B cell (primary cell): Measurements from ENCODE around the gene BMAL1. TPM values are rescaled to one million over a fixed set of nuclear protein-coding genes. Genes with fewer than 3 reads are reported as not detected.

ENCODE experiments used
- ATAC-seq: fragments of 200-7000 bp; cut with Tn5 transposase; one replicate; pipeline ENCODE4 v1.10.0; 2021; ENCODE audit warnings: low read depth, mild to moderate bottlenecking, moderate number of reproducible peaks, moderate library complexity
- CTCF ChIA-PET: fragments of 350-600 bp; sonication (Branson Sonifier 250); formaldehyde crosslinking; loops from one replicate; lab custom pipeline; 2021; ENCODE audit warnings: antibody characterized with exemption, inconsistent platforms; lab: Charles Lee
- POLR2A ChIA-PET: fragments of 350-600 bp; sonication (Branson Sonifier 250); formaldehyde crosslinking; loops from one replicate; lab custom pipeline; 2021; ENCODE audit warnings: antibody characterized with exemption; lab: Charles Lee
- DNase-seq: peaks from one replicate; pipeline ENCODE4 v3.0.0; 2013
- H2AFZ ChIP-seq: 2 replicates; pipeline ENCODE4 v1.6.1; 2012; ENCODE audit warnings: mild to moderate bottlenecking, low read depth, low read length; ENCODE audit not compliant: insufficient read depth, poor library complexity, severe bottlenecking
- H3K27ac ChIP-seq, 2 donors: 1 replicate in 1 of 2; 2 replicates in 1 of 2; pipeline ENCODE4 v1.5.1; 2012 to 2013; ENCODE audit warnings: low read length in 2 of 2, mild to moderate bottlenecking in 2 of 2, moderate library complexity in 1 of 2
- H3K27me3 ChIP-seq, 4 experiments: fragments of 200-600 bp in 1 of 4; sonication (generic) in 1 of 4; replicated peaks in 1 of 4; 1 replicate in 2 of 4; 2 replicates in 2 of 4; pipeline versions ENCODE4 v1.6.1 to v1.7.0; 2013 to 2016; ENCODE audit warnings: low read length in 3 of 4, mild to moderate bottlenecking in 2 of 4, mixed read lengths in 1 of 4, moderate library complexity in 1 of 4; ENCODE audit not compliant: insufficient read depth in 4 of 4, control insufficient read depth in 3 of 4; ENCODE audit errors: control extremely low read depth in 1 of 4
- H3K36me3 ChIP-seq, 2 experiments: replicated peaks in 1 of 2; 1 replicate in 1 of 2; 2 replicates in 1 of 2; pipeline versions ENCODE4 v1.6.1 to v1.7.1; 2013; ENCODE audit warnings: low read length in 1 of 2; ENCODE audit not compliant: insufficient read depth in 2 of 2, control insufficient read depth in 1 of 2; ENCODE audit errors: control extremely low read depth in 1 of 2, extremely low read depth in 1 of 2
- H3K4me1 ChIP-seq, 2 donors: fragments of 200-600 bp in 1 of 2; sonication (generic) in 1 of 2; 1 replicate in 1 of 2; 2 replicates in 1 of 2; pipeline versions ENCODE4 v1.5.1 to v1.6.1; 2013 to 2017; ENCODE audit warnings: low read length in 2 of 2; ENCODE audit not compliant: control insufficient read depth in 2 of 2, insufficient read depth in 2 of 2
- H3K4me2 ChIP-seq: replicated peaks from 2 replicates; pipeline ENCODE3; 2012; ENCODE audit warnings: mild to moderate bottlenecking, low read depth, low read length; ENCODE audit not compliant: poor library complexity, severe bottlenecking
- H3K4me3 ChIP-seq, 5 experiments: fragments of 200-600 bp in 1 of 5; sonication (generic) in 1 of 5; 1 replicate in 3 of 5; 2 replicates in 2 of 5; pipeline versions ENCODE4 v1.5.1 to v1.7.0; 2011 to 2016; ENCODE audit warnings: low read length in 4 of 5, mild to moderate bottlenecking in 4 of 5, low read depth in 2 of 5, control low read depth in 1 of 5, moderate library complexity in 1 of 5; ENCODE audit not compliant: insufficient read depth in 1 of 5; ENCODE audit errors: control extremely low read depth in 1 of 5, extremely low read depth in 1 of 5
- H3K79me2 ChIP-seq: fragments of 200-600 bp; sonication (generic); one replicate; pipeline ENCODE4 v1.6.0; 2016; ENCODE audit warnings: low read length; ENCODE audit not compliant: control insufficient read depth, insufficient read depth
- H3K9ac ChIP-seq: fragments of 200-600 bp; sonication (generic); 2 replicates; pipeline ENCODE4 v1.6.1; 2017; ENCODE audit warnings: mild to moderate bottlenecking, low read length, moderate library complexity
- H3K9me3 ChIP-seq, 3 donors: one replicate each; pipeline versions ENCODE4 v1.6.1 to v1.7.1; 2013; ENCODE audit warnings: low read length in 2 of 3; ENCODE audit not compliant: control insufficient read depth in 2 of 3, insufficient read depth in 1 of 3; ENCODE audit errors: control extremely low read depth in 1 of 3
- H4K20me1 ChIP-seq: 2 replicates; pipeline ENCODE4 v1.6.0; 2012; ENCODE audit warnings: mild to moderate bottlenecking, low read length; ENCODE audit not compliant: insufficient read depth, control insufficient read depth, poor library complexity, severe bottlenecking
- H3K27ac Mint-ChIP-seq: one replicate; pipeline ENCODE4 v1.8.0; 2021; ENCODE audit warnings: mixed read lengths
- H3K27me3 Mint-ChIP-seq: one replicate; pipeline ENCODE4 v1.8.0; 2021; ENCODE audit warnings: mixed read lengths
- H3K4me1 Mint-ChIP-seq: one replicate; pipeline ENCODE4 v1.8.0; 2021; ENCODE audit warnings: mixed read lengths
- H3K4me3 Mint-ChIP-seq: one replicate; pipeline ENCODE4 v1.8.0; 2021; ENCODE audit warnings: mixed read lengths
- H3K9me3 Mint-ChIP-seq: one replicate; pipeline ENCODE4 v1.8.0; 2022; ENCODE audit warnings: mixed read lengths; ENCODE audit not compliant: insufficient read depth
- CTCF ChIP-seq: fragments of 200-600 bp; IDR thresholded peaks from one replicate; pipeline ENCODE4 v1.8.0; 2022; ENCODE audit warnings: antibody characterized with exemption, mild to moderate bottlenecking
- EZH2 ChIP-seq: IDR thresholded peaks from 2 replicates; pipeline ENCODE4 v1.6.1; 2012; ENCODE audit warnings: borderline replicate concordance, low read depth, mild to moderate bottlenecking, moderate library complexity, low read length; ENCODE audit not compliant: insufficient read depth, poor library complexity, severe bottlenecking
- WGBS: methylation state at CpG from one replicate; pipeline ENCODE4 v1.1.5; 2013; ENCODE audit warnings: missing lambda C conversion rate; ENCODE audit not compliant: insufficient coverage; 5-methylcytosine and 5-hydroxymethylcytosine counted together
- intact Hi-C: fragments of 100-400 bp; cut with micrococcal nuclease; formaldehyde crosslinking; loops from one replicate; pipeline ENCODE4 v1.10.0; 2022
- polyA plus RNA-seq: library from polyadenylated mRNA; depleted of rRNA; stranded (reverse); fragments of >200 nt; gene quantifications from 2 replicates; pipeline ENCODE4 v1.2.3, GENCODE V29; 2012
- total RNA-seq, 2 donors: library from RNA; stranded (reverse); fragments of 120-200 nt in 1 of 2; gene quantifications; 1 replicate in 1 of 2; 2 replicates in 1 of 2; pipeline versions ENCODE4 v1.2.3 to v1.2.4, GENCODE V29; 2013 to 2022

The BMAL1 gene
- total and polyA plus RNA-seq, 2 donors (not counting 1 experiment from before 2014, with no cell fraction given) = 8.6 to 39.1 TPM

GRCh38 chr11:13382751-13383150, 105.2 kb downstream of the BMAL1 start:
- 100% methylated on average over 2 of the region's 3 CpGs for whole genome bisulfite sequencing
- H2AFZ ChIP-seq = no peak overlapping the region
- Mint-ChIP-seq H3K4me3 (no peak overlapping the region), H3K4me1 (no peaks in the 10 kb centered on the region), H3K9me3 (no peaks in the 10 kb centered on the region), H3K27me3 (no peaks in the 10 kb centered on the region), H3K27ac (no peak overlapping the region)
- H3K4me2 ChIP-seq = no peak overlapping the region
- ChIA-PET POLR2A (no interaction called here), CTCF (interaction anchor here (1.2 to 2.4 kb wide), 2 partner anchors 83 to 418 kb away, joined by 4 to 6 read pairs; no protein-coding TSS in a partner anchor)
- no peaks in the 10 kb centered on the region for H3K9me3 ChIP-seq
- DNase-seq = no peak
- H3K27ac ChIP-seq = no peak overlapping the region
- intact Hi-C loops = no loop called here
- no peak overlapping the region for H3K9ac ChIP-seq
- no peaks in the 10 kb centered on the region for H3K27me3 ChIP-seq
- no peak for TF ChIP-seq EZH2
- TF ChIP-seq CTCF = no peak
- H3K79me2 ChIP-seq = no peaks in the 10 kb centered on the region
- H3K36me3 ChIP-seq = peaks cover 9 to 53% of the 10 kb centered on the region in 2 experiments
- H4K20me1 ChIP-seq = no peaks in the 10 kb centered on the region
- ATAC-seq = no peak
- no peaks in the 10 kb centered on the region for H3K4me1 ChIP-seq
- H3K4me3 ChIP-seq = no peak overlapping the region

GRCh38 chr11:13384908-13385640, 107.5 kb downstream of the BMAL1 start:
- no peaks in the 10 kb centered on the region for H3K4me1 Mint-ChIP-seq
- H3K27me3 Mint-ChIP-seq = no peaks in the 10 kb centered on the region
- no peaks in the 10 kb centered on the region for H3K79me2 ChIP-seq
- no CpG with 5 or more reads among the region's 4 CpGs for WGBS
- no peak overlapping the region for H3K4me3 ChIP-seq
- ChIA-PET POLR2A (no interaction called here), CTCF (interaction anchor here (0.6 to 2.1 kb wide), 17 partner anchors 8 to 421 kb away, joined by 3 to 12 read pairs (median 4); no protein-coding TSS in a partner anchor)
- no peak overlapping the region for H3K4me2 ChIP-seq
- H3K27ac ChIP-seq = no peak overlapping the region
- H3K4me1 ChIP-seq = no peaks in the 10 kb centered on the region
- DNase-seq (peak; percentile 38), ATAC-seq (no peak)
- no peaks in the 10 kb centered on the region for H3K9me3 Mint-ChIP-seq
- H3K9ac ChIP-seq = no peak overlapping the region
- no peaks in the 10 kb centered on the region for H3K27me3 ChIP-seq
- intact Hi-C loops = loop anchor here (2.0 kb wide), 1 partner anchor 174 kb away; no protein-coding TSS in a partner anchor
- no peak overlapping the region for H3K4me3 Mint-ChIP-seq
- peak overlapping the region; percentile 38 for H3K27ac Mint-ChIP-seq
- H3K9me3 ChIP-seq = no peaks in the 10 kb centered on the region
- H3K36me3 ChIP-seq = peaks cover 12 to 49% of the 10 kb centered on the region in 2 experiments
- no peaks in the 10 kb centered on the region for H4K20me1 ChIP-seq
- TF ChIP-seq CTCF (peak; percentile 68), EZH2 (no peak)
- H2AFZ ChIP-seq = no peak overlapping the region
